HL-60 (cell line): ENCODE measurements around the gene PPP2R3A.

Experiments used
- CTCF ChIP-seq: IDR thresholded peaks from one replicate; pipeline ENCODE4 v1.5.1; 2011; ENCODE audit warnings: low read length, control low read depth, inconsistent platforms; ENCODE audit not compliant: insufficient read depth
- GABPA ChIP-seq: IDR thresholded peaks from 2 replicates; pipeline ENCODE4 v1.6.1; 2012; ENCODE audit warnings: low read depth
- POLR2AphosphoS5 ChIP-seq: IDR thresholded peaks from 2 replicates; pipeline ENCODE4 v1.6.1; 2012; ENCODE audit warnings: low read depth
- REST ChIP-seq: IDR thresholded peaks from 2 replicates; pipeline ENCODE4 v1.6.1; 2012; ENCODE audit warnings: low read depth; ENCODE audit not compliant: insufficient replicate concordance

- TF ChIP-seq CTCF (no peak), GABPA (no peak), REST (no peak), POLR2AphosphoS5 (no peak)
Observed at GRCh38 chr3:136134091-136134490, 168.6 kb downstream of the PPP2R3A start.
